Neuronal stem cell (in vitro differentiated cells): ENCODE measurements around the gene SIM2.

Experiments used
- DNase-seq: peaks from one replicate; pipeline ENCODE4 v3.0.0-alpha.2; 2013; ENCODE audit warnings: low spot score
- H2AFZ ChIP-seq: one replicate; pipeline ENCODE4 v1.6.1; 2013; ENCODE audit warnings: mild to moderate bottlenecking, low read length, inconsistent platforms
- H2AK5ac ChIP-seq: 2 replicates; pipeline ENCODE4 v1.6.1; 2013; ENCODE audit warnings: low read depth, mild to moderate bottlenecking, inconsistent platforms, low read length, moderate library complexity, mixed read lengths
- H2BK120ac ChIP-seq: 2 replicates; pipeline ENCODE4 v1.6.1; 2013; ENCODE audit warnings: low read depth, mild to moderate bottlenecking, inconsistent platforms, low read length, moderate library complexity, mixed read lengths
- H2BK12ac ChIP-seq: one replicate; pipeline ENCODE4 v1.6.1; 2013; ENCODE audit warnings: low read length, inconsistent platforms
- H2BK15ac ChIP-seq: 2 replicates; pipeline ENCODE4 v1.6.1; 2013; ENCODE audit warnings: mild to moderate bottlenecking, low read length, inconsistent platforms, mixed read lengths
- H2BK5ac ChIP-seq: one replicate; pipeline ENCODE4 v1.6.1; 2013; ENCODE audit warnings: inconsistent platforms, mild to moderate bottlenecking, low read length, moderate library complexity
- H3K14ac ChIP-seq: one replicate; pipeline ENCODE4 v1.6.1; 2013; ENCODE audit warnings: low read length, inconsistent platforms
- H3K18ac ChIP-seq: 2 replicates; pipeline ENCODE4 v1.6.1; 2013; ENCODE audit warnings: low read length, inconsistent platforms
- H3K23ac ChIP-seq: 2 replicates; pipeline ENCODE4 v1.6.1; 2013; ENCODE audit warnings: low read depth, mild to moderate bottlenecking, mixed read lengths, low read length, inconsistent platforms; ENCODE audit not compliant: poor library complexity
- H3K27ac ChIP-seq: replicated peaks from 3 replicates; pipeline ENCODE4 v1.5.1; 2013; ENCODE audit warnings: low read length, inconsistent platforms
- H3K27me3 ChIP-seq, 3 experiments: 2 replicates each; pipeline ENCODE4 v1.6.1; 2013; ENCODE audit warnings: low read length in 3 of 3, mild to moderate bottlenecking in 2 of 3, inconsistent platforms in 1 of 3, low read depth in 1 of 3, mixed read lengths in 1 of 3, moderate library complexity in 1 of 3; ENCODE audit not compliant: control insufficient read depth in 3 of 3, insufficient read depth in 3 of 3
- H3K36me3 ChIP-seq, 2 donors: replicated peaks in 1 of 2; 2 replicates each; pipeline ENCODE4 v1.6.1; 2013; ENCODE audit warnings: low read length in 2 of 2; ENCODE audit not compliant: control insufficient read depth in 2 of 2, insufficient read depth in 2 of 2
- H3K4ac ChIP-seq: 2 replicates; pipeline ENCODE4 v1.6.1; 2013; ENCODE audit warnings: inconsistent platforms, mild to moderate bottlenecking, low read length, moderate library complexity
- H3K4me1 ChIP-seq, 2 donors: 1 replicate in 1 of 2; 2 replicates in 1 of 2; pipeline ENCODE4 v1.6.1; 2013; ENCODE audit warnings: low read length in 2 of 2, low read depth in 1 of 2; ENCODE audit not compliant: control insufficient read depth in 2 of 2, insufficient read depth in 1 of 2
- H3K4me2 ChIP-seq: one replicate; pipeline ENCODE4 v1.6.1; 2013; ENCODE audit warnings: mild to moderate bottlenecking, low read length, inconsistent platforms; ENCODE audit not compliant: insufficient read depth, poor library complexity, severe bottlenecking
- H3K4me3 ChIP-seq, 2 donors: 2 replicates each; pipeline ENCODE4 v1.5.1; 2013; ENCODE audit warnings: low read length in 2 of 2, mild to moderate bottlenecking in 2 of 2, inconsistent platforms in 1 of 2, moderate library complexity in 1 of 2
- H3K79me1 ChIP-seq: one replicate; pipeline ENCODE4 v1.6.1; 2013; ENCODE audit warnings: low read depth, mild to moderate bottlenecking, inconsistent platforms, low read length, moderate library complexity
- H3K9ac ChIP-seq: one replicate; pipeline ENCODE4 v1.6.1; 2013; ENCODE audit warnings: mild to moderate bottlenecking, low read depth, low read length, inconsistent platforms; ENCODE audit not compliant: poor library complexity
- H3K9me3 ChIP-seq, 2 donors: replicated peaks in 1 of 2; 2 replicates each; pipeline versions ENCODE3 to v1.6.1; 2013; ENCODE audit warnings: low read length in 2 of 2, mild to moderate bottlenecking in 2 of 2, inconsistent platforms in 1 of 2, low read depth in 1 of 2, mixed read lengths in 1 of 2, moderate library complexity in 1 of 2; ENCODE audit not compliant: control insufficient read depth in 2 of 2, insufficient read depth in 1 of 2
- H4K8ac ChIP-seq: one replicate; pipeline ENCODE4 v1.6.1; 2013; ENCODE audit warnings: low read depth, mild to moderate bottlenecking, inconsistent platforms, low read length, moderate library complexity
- H4K91ac ChIP-seq: one replicate; pipeline ENCODE4 v1.6.1; 2013; ENCODE audit warnings: low read length, low read depth, mild to moderate bottlenecking, inconsistent platforms; ENCODE audit not compliant: poor library complexity
- WGBS, 2 donors: extraction: QIAGEN DNeasy Blood & Tissue Kit; methylation state at CpG; one replicate each; pipeline ENCODE4 v1.1.7; 2013; ENCODE audit warnings: missing lambda C conversion rate in 2 of 2, mixed read lengths in 1 of 2; ENCODE audit not compliant: insufficient read length in 2 of 2, insufficient replicate concordance in 1 of 2; ENCODE audit errors: extremely low coverage in 2 of 2; 5-methylcytosine and 5-hydroxymethylcytosine counted together

The SIM2 gene

GRCh38 chr21:36765229-36765628, 66.3 kb downstream of the SIM2 start:
- H2BK12ac ChIP-seq = no peak overlapping the region
- H3K36me3 ChIP-seq = peaks cover 0 to 2% of the 10 kb centered on the region in 2 donors

DNA sequence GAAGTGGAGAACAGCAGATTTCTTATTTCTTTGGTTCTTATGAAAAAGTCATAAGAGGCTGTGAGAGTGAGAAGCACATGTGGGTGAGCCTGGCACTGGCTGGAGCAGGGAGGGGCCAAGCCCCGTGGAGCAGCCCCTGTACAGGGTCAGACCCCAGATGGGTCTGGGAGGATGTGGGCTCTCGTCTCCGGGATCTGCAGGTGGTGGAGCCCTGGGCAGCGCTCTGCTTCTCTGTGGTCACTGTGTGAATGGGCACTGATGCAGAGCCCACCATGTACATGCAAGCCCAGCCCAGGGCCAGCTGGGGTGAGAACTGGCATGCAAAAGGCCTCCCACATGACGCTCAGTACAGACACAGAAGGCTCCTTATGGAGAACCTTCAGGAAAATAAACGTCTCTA, 67.6 kb downstream of the SIM2 start:
- Histone ChIP-seq H3K18ac (no peak overlapping the region), H3K14ac (no peak overlapping the region), H3K4me3 (no peak overlapping the region), H3K9ac (no peak overlapping the region), H4K8ac (no peak overlapping the region), H2BK15ac (peak overlapping the region; percentile 20), H3K36me3 (peaks cover 0 to 2% of the 10 kb centered on the region in 2 donors), H3K79me1 (no peaks in the 10 kb centered on the region), H3K9me3 (no peaks in the 10 kb centered on the region), H3K4me2 (no peak overlapping the region), H2BK12ac (no peak overlapping the region), H3K27me3 (no peaks in the 10 kb centered on the region), H3K4ac (no peak overlapping the region), H3K23ac (no peak overlapping the region), H2BK5ac (no peak overlapping the region), H3K4me1 (peaks cover 9 to 12% of the 10 kb centered on the region in 2 donors), H2AK5ac (peak overlapping the region; percentile 92), H2AFZ (no peak overlapping the region), H4K91ac (no peak overlapping the region), H3K27ac (no peak overlapping the region), H2BK120ac (no peak overlapping the region)
- no peak for DNase-seq
- no CpG with 5 or more reads among the region's 6 CpGs for WGBS, 2 donors

More at GRCh38 chr21:36765229-36765628, 66.3 kb downstream of the SIM2 start:
- Histone ChIP-seq H2BK5ac (no peak overlapping the region), H3K4me2 (no peak overlapping the region), H3K14ac (no peak overlapping the region), H3K9me3 (no peaks in the 10 kb centered on the region), H3K9ac (no peak overlapping the region), H3K27me3 (no peaks in the 10 kb centered on the region), H3K4ac (no peak overlapping the region), H4K8ac (no peak overlapping the region), H3K23ac (no peak overlapping the region), H4K91ac (no peak overlapping the region), H3K79me1 (no peaks in the 10 kb centered on the region), H2AK5ac (no peak overlapping the region), H2BK120ac (no peak overlapping the region), H2BK15ac (no peak overlapping the region), H3K18ac (no peak overlapping the region), H3K4me1 (peaks cover 9 to 12% of the 10 kb centered on the region in 2 donors), H2AFZ (no peak overlapping the region), H3K27ac (no peak overlapping the region), H3K4me3 (no peak overlapping the region)
- WGBS, 2 donors = no CpG with 5 or more reads among the region's 4 CpGs
- DNase-seq = no peak

DNA sequence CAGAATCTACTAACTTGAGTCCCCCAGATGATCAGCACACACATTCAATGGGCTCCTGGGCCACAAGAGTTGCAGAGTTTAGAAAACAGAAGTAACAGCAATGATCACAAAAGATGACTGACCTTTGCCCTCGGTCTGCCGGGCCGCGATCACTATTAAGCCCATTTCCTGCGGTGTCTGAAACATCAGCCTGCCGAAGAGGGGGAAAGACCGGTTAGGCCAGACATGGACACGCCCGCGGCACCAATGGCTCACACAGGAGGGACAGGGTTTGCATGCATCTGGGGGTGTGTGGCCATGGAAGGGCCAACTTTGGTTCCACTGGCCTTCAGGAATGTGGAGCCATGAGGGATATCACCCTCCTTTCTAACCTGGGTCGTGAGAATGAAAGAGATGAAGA, 68.2 kb downstream of the SIM2 start:
- no peak overlapping the region for H3K14ac ChIP-seq
- H3K4me1 ChIP-seq = peaks cover 9 to 11% of the 10 kb centered on the region in 2 donors
- DNase-seq = no peak
- H4K91ac ChIP-seq = no peak overlapping the region
- H2AK5ac ChIP-seq = no peak overlapping the region
- H2BK15ac ChIP-seq = no peak overlapping the region
- peak overlapping the region; percentile 51 for H2BK12ac ChIP-seq
- H2AFZ ChIP-seq = no peak overlapping the region
- H2BK5ac ChIP-seq = no peak overlapping the region
- WGBS, 2 donors = no CpG with 5 or more reads among the region's 11 CpGs
- no peaks in the 10 kb centered on the region for H3K79me1 ChIP-seq
- H3K36me3 ChIP-seq = peaks cover 0 to 2% of the 10 kb centered on the region in 2 donors
- H3K27me3 ChIP-seq = no peaks in the 10 kb centered on the region
- no peak overlapping the region for H3K4me3 ChIP-seq
- no peak overlapping the region for H3K27ac ChIP-seq
- H3K9ac ChIP-seq = no peak overlapping the region
- no peak overlapping the region for H4K8ac ChIP-seq
- H3K4me2 ChIP-seq = no peak overlapping the region
- H3K9me3 ChIP-seq = no peaks in the 10 kb centered on the region
- no peak overlapping the region for H3K4ac ChIP-seq
- H3K18ac ChIP-seq = no peak overlapping the region
- H3K23ac ChIP-seq = no peak overlapping the region
- H2BK120ac ChIP-seq = no peak overlapping the region

- Histone ChIP-seq H2BK120ac (no peak overlapping the region), H3K4ac (no peak overlapping the region), H2BK5ac (no peak overlapping the region), H3K14ac (peak overlapping the region; percentile 25), H3K23ac (no peak overlapping the region), H3K4me3 (no peak overlapping the region), H3K4me2 (no peak overlapping the region), H2AFZ (peak overlapping the region; percentile 25), H3K79me1 (no peaks in the 10 kb centered on the region), H3K36me3 (peaks cover 0 to 2% of the 10 kb centered on the region in 2 donors), H2AK5ac (no peak overlapping the region), H3K4me1 (peaks cover 11 to 12% of the 10 kb centered on the region in 2 donors), H3K9ac (no peak overlapping the region), H4K91ac (no peak overlapping the region), H3K18ac (peak overlapping the region; percentile 71), H2BK12ac (peak overlapping the region; percentile 67), H2BK15ac (peak overlapping the region; percentile 1), H3K27ac (no peak overlapping the region), H3K9me3 (no peaks in the 10 kb centered on the region), H3K27me3 (no peaks in the 10 kb centered on the region), H4K8ac (no peak overlapping the region)
- no CpG with 5 or more reads among the region's 13 CpGs for WGBS, 2 donors
- DNase-seq = no peak
These were observed 69.6 kb downstream of the SIM2 start for GRCh38 chr21:36768496-36768895.
